Aorta (tissue), 5 donors: ENCODE results near the gene ERVFRD-1. TPM values are rescaled to one million over a fixed set of nuclear protein-coding genes. Genes with fewer than 3 reads are reported as not detected.
"Not testable (repeated sequence)": the region's sequence is repeated elsewhere in the genome, so short reads cannot be mapped to it uniquely, and the experiment has no call there.

Source experiments
- ATAC-seq: fragments of 200-7000 bp; cut with Tn5 transposase; one replicate; pipeline ENCODE4 v1.9.1; 2022; ENCODE audit warnings: moderate library complexity; ENCODE audit not compliant: low FRiP score
- DNase-seq, 2 donors: peaks; one replicate each; pipeline ENCODE4 v3.0.0-alpha.2; 2020
- H3K27ac ChIP-seq, 2 donors: one replicate each; pipeline ENCODE4 v1.5.1; 2013; ENCODE audit warnings: low read length in 2 of 2, mild to moderate bottlenecking in 2 of 2, moderate library complexity in 2 of 2, control low read depth in 1 of 2, inconsistent platforms in 1 of 2, low read depth in 1 of 2
- H3K27me3 ChIP-seq, 2 donors: one replicate each; pipeline ENCODE4 v1.6.1; 2013; ENCODE audit warnings: control low read depth in 1 of 2, low read length in 1 of 2, mild to moderate bottlenecking in 1 of 2, moderate library complexity in 1 of 2; ENCODE audit not compliant: insufficient read depth in 2 of 2, control insufficient read depth in 1 of 2
- H3K36me3 ChIP-seq, 2 donors: one replicate each; pipeline ENCODE4 v1.6.1; 2013; ENCODE audit warnings: control low read depth in 1 of 2, low read length in 1 of 2, mild to moderate bottlenecking in 1 of 2; ENCODE audit not compliant: insufficient read depth in 2 of 2, control insufficient read depth in 1 of 2
- H3K4me1 ChIP-seq, 2 donors: one replicate each; pipeline ENCODE4 v1.6.1; 2013; ENCODE audit warnings: low read length in 2 of 2, control low read depth in 1 of 2, mild to moderate bottlenecking in 1 of 2, moderate library complexity in 1 of 2; ENCODE audit not compliant: insufficient read depth in 2 of 2, control insufficient read depth in 1 of 2
- H3K4me3 ChIP-seq, 2 donors: one replicate each; pipeline ENCODE4 v1.5.1; 2013; ENCODE audit warnings: low read length in 2 of 2, control low read depth in 1 of 2, mild to moderate bottlenecking in 1 of 2
- H3K9me3 ChIP-seq: one replicate; pipeline ENCODE4 v1.6.1; 2013; ENCODE audit warnings: mild to moderate bottlenecking, low read length; ENCODE audit not compliant: control insufficient read depth
- WGBS, 2 donors: extraction: QIAGEN DNeasy Blood & Tissue Kit; methylation state at CpG; one replicate each; pipeline ENCODE4 v1.1.7; 2013; 5-methylcytosine and 5-hydroxymethylcytosine counted together
- intact Hi-C, 2 donors: fragments of 100-400 bp; cut with DNase I; formaldehyde crosslinking; loops; one replicate each; pipeline versions ENCODE4 v1.14.2 to v1.15.0; 2022
- polyA plus RNA-seq, 2 donors: library from polyadenylated mRNA; stranded (reverse); fragments of 200-250 nt; gene quantifications; one replicate each; pipeline ENCODE4 v1.2.3, GENCODE V29; 2013
- total RNA-seq, 2 donors: library from RNA; stranded (reverse); fragmentation: NEBNext Ultra II Directional; extraction: Animal tissue kit (Norgen Biotek cat#: 25700); gene quantifications; one replicate each; pipeline ENCODE4 v1.2.1, GENCODE V29; 2021
- donor health status: healthy with polysubstance abuse.
- donor health status: Bipolar disorder and iron deficiency.
- donor health status: DM: no; HTN: no; CAD: no.
- donor health status: DM: no; HTN: no; CAD: no.
- donor health status: DM: yes; HTN: yes; CAD: no.

Gene ERVFRD-1
- total and polyA plus RNA-seq, 4 donors: 0.12 TPM; not detected in 3

DNA sequence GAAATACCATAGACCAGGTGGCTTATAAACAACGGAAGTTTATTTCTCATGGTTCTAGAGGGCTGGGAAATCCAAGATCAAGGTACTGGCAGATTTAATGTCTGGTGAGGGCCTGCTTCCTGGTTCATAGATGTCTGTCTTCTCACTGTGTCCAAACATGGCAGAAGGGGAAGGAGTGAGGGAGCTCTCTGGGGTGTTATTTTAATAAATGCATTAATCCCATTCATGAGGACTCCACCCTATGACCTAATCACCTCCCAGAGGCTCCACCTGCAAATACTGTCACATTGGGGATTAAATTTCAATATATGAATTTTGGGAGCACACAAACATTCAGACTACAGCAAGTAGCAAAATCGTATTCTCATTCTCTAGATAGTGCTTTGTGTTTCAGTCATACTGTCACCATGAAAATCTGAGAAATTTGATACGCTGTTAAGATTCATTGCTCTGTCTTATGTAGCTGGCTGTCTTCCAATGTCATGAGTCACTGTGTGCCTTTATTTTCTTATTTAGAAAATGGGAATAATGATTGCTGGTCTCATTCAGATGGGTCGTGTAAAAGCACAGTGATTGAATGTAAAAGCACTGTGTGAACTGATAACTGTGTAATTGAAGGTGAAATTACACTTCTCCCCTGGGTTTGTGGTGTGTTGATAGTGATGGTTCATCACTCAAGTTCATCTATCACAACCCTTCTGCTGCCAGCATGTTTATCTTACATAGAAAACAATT lies 8.9 kb upstream of the ERVFRD-1 start:
- ATAC-seq (no peak), DNase-seq (no peak)
- intact Hi-C loops: no loop called here
- Histone ChIP-seq H3K4me1 (no peaks in the 10 kb centered on the region), H3K27ac (no peak overlapping the region), H3K9me3 (no peaks in the 10 kb centered on the region), H3K27me3 (no peaks in the 10 kb centered on the region), H3K4me3 (no peak overlapping the region), H3K36me3 (no peaks in the 10 kb centered on the region)
- 78 to 80% methylated on average over 4 of the region's 4 CpGs for WGBS, 2 donors

DNA sequence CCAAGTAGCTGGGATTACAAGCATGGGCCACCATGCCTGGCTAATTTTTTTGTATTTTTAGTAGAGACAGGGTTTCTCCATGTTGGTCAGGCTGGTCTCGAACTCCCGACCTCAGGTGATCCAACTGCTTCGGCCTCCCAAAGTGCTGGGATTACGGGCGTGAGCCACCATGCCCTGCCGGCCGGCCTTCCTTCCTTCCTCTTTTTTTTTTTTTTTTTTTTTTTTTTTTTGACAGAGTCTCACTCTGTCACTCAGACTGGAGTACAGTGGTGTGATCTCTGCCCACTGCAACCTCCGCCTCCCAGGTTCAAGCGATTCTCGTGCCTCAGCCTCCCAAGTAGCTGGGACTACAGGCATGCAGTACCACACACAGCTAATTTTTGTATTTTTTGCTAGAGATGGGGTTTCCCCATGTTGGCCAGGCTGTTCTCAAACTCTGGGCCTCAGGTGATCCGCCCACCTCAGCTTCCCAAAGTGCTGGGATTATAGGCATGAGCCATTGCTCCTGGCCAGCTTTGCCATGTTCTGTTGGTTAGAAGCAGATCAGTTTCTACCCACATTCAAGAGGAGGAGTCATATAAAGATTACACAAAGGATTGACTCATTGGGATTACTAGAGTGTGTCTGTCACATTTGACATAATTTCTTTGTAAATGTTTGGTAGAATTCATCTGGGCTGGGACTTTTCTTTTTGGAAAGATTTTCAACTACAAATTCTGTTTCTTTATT lies 4.4 kb upstream of the ERVFRD-1 start:
- not testable (repeated sequence) for ATAC-seq, H3K27me3 ChIP-seq
- 93 to 95% methylated on average over 11 of the region's 11 CpGs for WGBS, 2 donors

DNA sequence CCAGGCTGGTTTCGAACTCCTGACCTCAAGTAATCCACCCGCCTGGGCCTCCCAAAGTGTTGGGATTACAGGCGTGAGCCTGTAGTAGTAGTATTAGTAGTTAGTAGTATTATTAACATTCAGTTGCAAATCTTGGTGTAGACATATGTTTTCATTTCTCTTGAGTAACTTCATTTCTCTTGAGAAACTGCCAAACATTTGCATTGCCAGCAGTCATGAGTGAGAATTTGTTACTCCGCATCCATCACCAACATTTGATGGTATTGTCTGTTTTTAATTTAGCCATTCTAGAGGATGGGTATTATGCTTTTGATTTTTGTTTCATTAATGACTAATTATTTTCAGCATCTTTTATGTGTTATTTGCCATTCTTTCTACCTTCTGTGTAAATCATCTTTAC lies 1.5 kb upstream of the ERVFRD-1 start:
- ATAC-seq: no peak
- H3K27me3 ChIP-seq: no peaks in the 10 kb centered on the region
- H3K9me3 ChIP-seq: no peaks in the 10 kb centered on the region
- no peak overlapping the region for H3K27ac ChIP-seq
- no peaks in the 10 kb centered on the region for H3K4me1 ChIP-seq
- DNase-seq: no peak
- intact Hi-C loops: no loop called here
- no peaks in the 10 kb centered on the region for H3K36me3 ChIP-seq
- 53 to 64% methylated on average over 4 of the region's 4 CpGs for WGBS, 2 donors
- no peak overlapping the region for H3K4me3 ChIP-seq

More for the DNA sequence above, 4.4 kb upstream of the ERVFRD-1 start:
- intact Hi-C loops, H3K4me3 ChIP-seq, H3K4me1 ChIP-seq, H3K27ac ChIP-seq, DNase-seq, H3K9me3 ChIP-seq, H3K36me3 ChIP-seq: not testable (repeated sequence)

DNA sequence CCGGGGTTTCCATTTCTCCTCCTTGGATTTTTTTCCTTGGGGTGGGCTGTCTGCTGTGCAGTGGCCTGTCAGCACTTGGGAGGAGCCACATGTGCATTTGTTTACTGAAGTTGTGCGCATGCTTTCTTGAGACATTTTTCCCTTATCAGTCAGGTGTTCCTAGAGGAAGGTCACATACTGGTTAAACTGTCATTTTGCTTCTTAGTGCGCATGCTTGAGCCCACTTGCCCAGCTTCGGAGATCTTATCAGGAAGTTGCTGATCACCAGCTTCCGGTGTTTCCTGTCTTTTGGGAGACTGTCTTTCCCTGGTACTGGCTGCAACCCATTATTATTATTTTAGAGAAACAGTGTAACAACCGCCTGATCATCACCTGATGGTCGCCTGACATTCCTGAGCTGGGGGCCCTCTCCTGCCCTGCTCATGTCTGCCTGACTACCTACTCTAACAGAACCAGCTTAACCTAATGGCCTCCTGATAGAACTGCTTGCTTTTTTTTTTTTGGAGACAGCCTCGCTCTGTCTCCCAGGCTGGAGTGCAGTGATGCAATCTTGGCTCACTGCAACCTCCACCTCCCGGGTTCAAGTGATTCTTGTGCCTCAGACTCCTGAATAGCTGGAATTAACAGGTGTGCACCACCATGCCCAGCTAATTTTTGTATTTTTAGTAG lies 378 bp upstream of the ERVFRD-1 start:
- no peaks in the 10 kb centered on the region for H3K27me3 ChIP-seq
- no peaks in the 10 kb centered on the region for H3K9me3 ChIP-seq
- no peak for DNase-seq
- H3K36me3 ChIP-seq: no peaks in the 10 kb centered on the region
- no peaks in the 10 kb centered on the region for H3K4me1 ChIP-seq
- intact Hi-C loops: no loop called here
- H3K4me3 ChIP-seq: no peak overlapping the region
- H3K27ac ChIP-seq: no peak overlapping the region
- 87 to 90% methylated on average over 9 of the region's 9 CpGs for WGBS, 2 donors
- ATAC-seq: no peak

GRCh38 chr6:11108726-11109125 lies 2.8 kb downstream of the ERVFRD-1 start:
- intact Hi-C loops: no loop called here
- H3K27ac ChIP-seq: no peak overlapping the region
- no peaks in the 10 kb centered on the region for H3K27me3 ChIP-seq
- no peak overlapping the region for H3K4me3 ChIP-seq
- no peaks in the 10 kb centered on the region for H3K4me1 ChIP-seq
- DNase-seq (no peak), ATAC-seq (no peak)
- H3K36me3 ChIP-seq: no peaks in the 10 kb centered on the region
- no peaks in the 10 kb centered on the region for H3K9me3 ChIP-seq

- Histone ChIP-seq H3K36me3 (no peaks in the 10 kb centered on the region), H3K4me3 (no peak overlapping the region), H3K27me3 (no peaks in the 10 kb centered on the region), H3K4me1 (no peaks in the 10 kb centered on the region), H3K27ac (no peak overlapping the region), H3K9me3 (no peaks in the 10 kb centered on the region)
- WGBS, 2 donors: 89 to 91% methylated on average over 5 of the region's 5 CpGs
- intact Hi-C loops: no loop called here
- DNase-seq: no peak
- ATAC-seq: no peak
Measured at GRCh38 chr6:11103065-11103464, 8.5 kb downstream of the ERVFRD-1 start.

- Histone ChIP-seq H3K27me3 (no peaks in the 10 kb centered on the region), H3K4me3 (no peak overlapping the region), H3K36me3 (no peaks in the 10 kb centered on the region), H3K9me3 (no peaks in the 10 kb centered on the region), H3K27ac (no peak overlapping the region), H3K4me1 (no peaks in the 10 kb centered on the region)
- intact Hi-C loops: no loop called here
- 96 to 97% methylated on average over 5 of the region's 5 CpGs for WGBS, 2 donors
- ATAC-seq (no peak), DNase-seq (no peak)
Measured at GRCh38 chr6:11101417-11101816, 10.1 kb downstream of the ERVFRD-1 start.

DNA sequence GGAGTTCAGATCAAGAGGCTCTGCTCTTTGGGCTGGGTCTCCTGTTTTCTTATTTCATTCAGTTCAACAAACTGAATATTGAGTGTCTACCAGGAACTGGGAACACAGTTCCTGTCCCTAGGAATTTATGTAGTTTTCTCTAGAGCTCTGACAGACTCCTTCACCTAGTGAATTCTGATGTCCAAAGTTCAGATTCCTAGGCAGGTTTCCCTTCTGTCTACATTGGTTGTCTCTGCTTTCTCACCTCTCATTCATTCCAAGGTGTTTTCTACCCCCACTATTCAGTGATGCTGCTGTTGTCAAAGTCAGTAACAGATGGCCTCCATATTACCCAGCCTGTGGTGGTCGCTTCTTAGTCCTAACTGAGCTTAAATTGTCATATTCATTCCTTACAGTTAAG lies 13.5 kb downstream of the ERVFRD-1 start:
- intact Hi-C loops: no loop called here
- DNase-seq: no peak
- Histone ChIP-seq H3K4me3 (no peak overlapping the region), H3K36me3 (no peaks in the 10 kb centered on the region), H3K4me1 (no peaks in the 10 kb centered on the region), H3K27ac (no peak overlapping the region), H3K27me3 (no peaks in the 10 kb centered on the region), H3K9me3 (no peaks in the 10 kb centered on the region)
- no peak for ATAC-seq
- 97 to 98% methylated on average over 1 of the region's 1 CpG for WGBS, 2 donors
